GM18873 (cell line): ENCODE measurements around the gene TBC1D1.

ENCODE experiments used
- ATAC-seq: cut with Tn5 transposase; IDR thresholded peaks from one replicate; pipeline ENCODE4 v1.9.1; 2021; ENCODE audit warnings: mild to moderate bottlenecking, moderate library complexity, moderate number of reproducible peaks; ENCODE audit not compliant: unreplicated experiment, low FRiP score

Gene TBC1D1

DNA sequence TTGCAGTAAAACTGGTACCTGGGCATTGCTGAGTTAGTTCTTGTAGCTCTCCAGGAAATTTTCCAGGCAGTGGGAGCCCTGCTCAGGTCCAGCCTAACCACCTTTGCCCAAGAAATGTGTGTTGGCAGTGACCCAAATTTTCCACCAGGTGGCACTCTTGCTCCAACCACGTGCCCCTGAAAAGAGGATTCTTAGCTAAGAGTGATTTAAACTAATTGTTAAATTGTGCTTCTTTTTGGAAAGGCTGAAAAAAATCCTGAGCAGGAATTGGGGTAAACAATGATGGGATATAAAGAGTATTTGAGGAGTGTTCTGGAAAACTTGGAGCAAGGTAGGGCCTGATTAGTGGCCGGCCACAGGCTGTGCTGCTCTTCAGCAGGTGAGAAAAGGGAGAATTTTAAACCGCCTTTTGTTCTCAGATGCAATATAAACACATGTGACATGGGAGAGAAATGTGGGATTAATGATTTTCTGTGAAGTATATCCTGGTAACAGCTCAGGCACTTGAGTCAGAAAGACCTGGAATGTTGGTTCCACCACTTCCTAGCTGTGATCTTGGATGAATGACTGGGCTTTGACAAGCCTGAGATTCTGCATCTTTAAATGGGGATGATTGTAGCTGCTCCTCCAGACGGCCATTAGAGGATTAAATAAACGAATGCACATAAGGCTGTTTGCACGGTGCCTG is 288.9 kb downstream of the TBC1D1 start:
- no peak for ATAC-seq

DNA sequence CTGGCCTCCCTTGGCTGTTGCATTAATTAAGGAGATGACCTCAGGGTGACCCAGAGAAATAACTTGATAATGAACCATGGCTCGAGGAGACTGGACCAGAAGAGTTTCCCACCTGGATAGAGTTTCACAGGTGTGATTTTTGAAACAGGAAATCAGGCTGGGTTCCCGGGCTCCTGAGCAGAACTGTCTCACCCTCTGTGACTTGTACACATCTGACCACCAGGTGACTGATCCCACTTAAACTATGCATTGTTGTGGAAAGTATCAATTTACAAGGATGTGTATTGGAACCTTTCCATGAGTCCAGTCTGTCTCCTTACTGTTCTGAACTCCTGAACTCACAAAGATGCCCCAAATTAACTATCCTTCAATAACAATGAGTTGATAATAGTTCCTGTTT is 289.6 kb downstream of the TBC1D1 start:
- ATAC-seq = no peak

DNA sequence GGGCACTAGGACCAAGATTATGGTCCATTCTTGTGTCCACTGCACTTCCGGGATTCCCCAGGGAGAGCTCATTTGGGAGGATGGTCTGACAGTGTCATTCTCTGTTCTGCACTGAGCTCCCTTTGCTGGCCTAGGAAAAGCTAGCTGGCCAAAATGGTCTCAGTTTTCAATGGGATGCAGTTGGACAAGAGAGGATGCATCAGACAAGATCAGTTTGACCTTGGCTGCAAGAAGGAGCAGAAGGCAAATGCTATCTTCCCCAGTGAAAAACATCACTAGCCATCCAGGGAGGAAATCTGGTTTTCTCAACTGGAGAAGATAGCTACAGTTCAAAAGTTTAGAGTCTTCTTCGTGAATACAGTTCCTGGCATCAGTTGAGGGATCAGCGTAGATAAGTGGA is 290.4 kb downstream of the TBC1D1 start:
- ATAC-seq = no peak

DNA sequence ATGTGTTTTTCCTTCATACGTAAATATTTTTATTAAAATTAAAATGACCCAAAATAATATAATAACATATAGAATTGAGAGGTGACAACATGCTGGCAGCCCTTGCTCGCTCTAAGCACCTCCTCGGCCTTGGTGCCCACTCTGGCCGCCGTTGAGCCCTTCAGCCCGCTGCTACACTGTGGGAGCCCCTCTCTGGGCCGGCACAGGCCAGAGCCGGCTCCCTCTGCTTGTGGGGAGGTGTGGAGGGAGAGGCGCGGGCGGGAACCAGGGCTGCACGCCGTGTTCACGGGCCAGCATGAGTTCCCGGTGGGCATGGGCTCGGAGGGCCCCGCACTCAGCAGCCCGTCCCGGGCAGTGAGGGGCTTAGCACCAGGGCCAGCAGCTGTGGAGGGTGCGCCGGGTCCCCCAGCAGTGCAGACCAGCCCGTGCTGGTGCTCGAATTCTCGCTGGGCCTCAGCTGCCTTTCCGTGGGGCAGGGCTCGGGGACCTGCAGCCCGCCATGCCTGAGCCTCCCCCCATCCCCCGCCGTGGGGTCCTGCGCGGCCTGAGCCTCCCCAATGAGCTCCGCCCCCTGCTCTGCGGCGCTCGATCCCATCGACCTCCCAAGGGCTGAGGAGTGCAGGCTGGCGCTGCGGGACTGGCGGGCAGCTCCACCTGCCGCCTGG is 291.6 kb downstream of the TBC1D1 start:
- ATAC-seq = no peak

DNA sequence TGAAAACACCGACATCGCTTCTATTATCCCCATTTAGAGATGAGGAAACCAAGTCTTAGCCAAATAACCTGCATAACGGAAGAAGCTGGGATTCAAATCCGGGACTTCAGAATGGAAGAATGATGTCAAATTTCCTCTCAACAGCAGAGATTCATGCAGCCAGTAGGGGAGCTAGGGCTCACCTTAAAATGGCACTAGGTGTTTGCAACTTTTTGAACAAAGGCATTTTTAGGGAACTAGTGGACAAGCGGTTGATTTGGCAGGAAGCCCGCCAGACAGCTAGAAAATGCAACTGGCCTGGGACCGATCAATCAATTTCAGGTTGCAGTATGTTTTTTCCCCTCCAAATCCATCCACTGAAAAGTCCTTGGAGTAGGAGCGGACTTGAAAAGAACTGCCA is 293.5 kb downstream of the TBC1D1 start:
- no peak for ATAC-seq

DNA sequence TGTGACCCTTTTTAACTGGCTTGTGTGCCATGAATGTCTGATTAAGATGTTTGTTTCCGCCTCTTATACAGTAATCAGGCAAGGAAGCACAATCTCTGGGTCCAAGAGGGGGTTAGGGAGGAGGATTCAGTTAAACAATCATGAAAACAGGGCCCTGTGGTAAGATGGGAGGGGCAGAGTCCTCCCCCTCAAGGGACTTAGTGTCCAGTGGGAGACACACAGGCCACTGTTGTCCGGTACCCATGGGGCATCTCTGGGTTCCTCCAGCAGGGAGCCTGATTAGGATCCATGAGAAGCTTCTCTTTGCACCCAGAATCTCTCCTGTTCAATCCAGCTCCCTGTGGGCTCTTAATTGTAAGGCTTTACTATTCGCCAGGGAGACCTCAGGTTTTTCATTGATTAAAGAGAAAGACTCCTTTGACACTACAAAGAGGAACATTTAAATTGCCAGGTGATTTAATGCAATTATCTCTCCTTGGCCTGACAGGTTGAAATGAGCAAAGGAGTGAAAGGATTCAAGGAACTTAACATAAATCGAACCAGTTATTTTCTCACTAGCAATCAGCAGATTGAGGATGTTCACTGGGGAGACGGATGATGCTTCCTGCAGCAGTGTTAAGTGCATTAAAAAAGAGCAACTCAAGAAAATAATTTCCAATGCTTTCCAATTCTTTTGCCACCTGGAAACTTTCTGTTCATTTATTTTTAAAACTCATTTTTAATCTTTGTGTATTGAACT is 294.7 kb downstream of the TBC1D1 start:
- ATAC-seq = no peak

DNA sequence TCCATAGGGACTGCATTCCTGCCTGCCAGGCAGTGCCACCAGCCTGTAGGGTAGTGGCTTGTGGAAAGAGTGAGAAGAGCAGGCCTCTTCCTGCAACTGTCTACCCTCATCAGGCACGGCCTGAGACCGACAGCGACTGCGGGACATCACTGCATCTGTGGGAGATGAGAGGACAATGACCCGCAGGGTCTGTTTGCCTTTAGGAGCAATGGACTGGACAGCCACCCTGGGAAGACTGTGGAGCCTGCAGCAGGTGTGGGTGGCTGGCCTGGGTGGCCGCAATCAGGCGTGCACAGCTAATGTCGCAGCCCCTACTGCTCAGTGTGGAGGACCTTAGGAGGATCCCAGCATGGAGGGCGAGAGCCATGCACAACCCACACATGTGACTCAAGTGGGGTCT is 297.3 kb downstream of the TBC1D1 start:
- no peak for ATAC-seq

DNA sequence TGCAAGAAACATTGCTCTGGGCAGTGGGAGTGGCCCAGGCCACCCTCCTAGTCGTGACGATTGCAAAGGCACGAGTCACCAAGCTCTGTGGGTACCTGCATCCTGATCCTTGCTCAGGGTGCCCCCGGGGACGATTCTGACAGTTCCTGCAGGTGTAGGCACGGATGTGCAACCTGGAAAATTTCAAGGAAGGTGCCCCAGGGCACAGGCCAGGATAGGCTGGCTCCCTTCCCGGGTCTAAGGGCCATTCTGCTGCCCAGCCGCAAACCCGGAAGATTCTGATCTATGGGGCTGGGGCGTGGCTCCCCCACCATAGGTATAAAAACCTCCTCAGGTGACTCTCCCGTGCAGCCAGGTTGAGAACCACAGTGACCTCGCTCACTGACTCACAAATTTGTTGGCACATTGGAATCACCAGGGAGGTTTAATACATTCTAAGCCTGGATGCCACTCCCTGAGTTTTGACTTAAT is 297.8 kb downstream of the TBC1D1 start:
- ATAC-seq = no peak
